Measurements from ENCODE around the gene ZNF425.
"Not testable (repeated sequence)": the region's sequence is repeated elsewhere in the genome, so short reads cannot be mapped to it uniquely, and the experiment has no call there.

Gene ZNF425, protein sequence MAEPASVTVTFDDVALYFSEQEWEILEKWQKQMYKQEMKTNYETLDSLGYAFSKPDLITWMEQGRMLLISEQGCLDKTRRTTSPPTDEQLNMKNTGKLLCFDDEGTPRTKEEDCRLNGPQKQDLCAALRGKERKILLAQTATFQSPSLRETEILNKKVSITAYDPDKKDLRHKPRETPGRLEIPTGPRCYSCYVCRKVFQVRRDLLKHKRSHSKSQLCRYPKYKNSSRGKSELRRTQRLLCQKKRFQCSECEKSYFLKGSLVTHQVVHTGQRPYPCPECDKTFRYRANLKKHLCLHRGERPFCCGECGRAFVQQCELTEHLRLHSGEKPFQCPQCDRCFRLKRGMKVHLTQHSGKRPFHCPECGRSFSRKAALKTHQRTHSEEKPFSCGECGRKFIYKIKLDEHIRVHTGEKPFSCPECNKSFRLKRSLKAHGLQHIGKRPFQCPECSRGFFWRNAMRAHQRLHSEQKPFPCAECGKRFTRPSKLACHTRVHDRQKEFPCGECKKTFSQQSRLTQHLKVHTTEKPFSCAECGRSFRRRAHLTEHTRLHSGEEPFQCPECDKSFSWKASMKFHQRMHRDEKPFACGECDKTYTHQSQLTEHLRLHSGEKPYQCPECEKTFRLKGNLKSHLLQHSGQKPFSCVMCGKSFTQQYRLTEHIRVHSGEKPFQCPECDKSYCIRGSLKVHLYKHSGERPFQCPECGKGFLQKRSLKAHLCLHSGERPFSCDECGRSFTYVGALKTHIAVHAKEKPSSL

GRCh38 chr7:149125863-149126661, at the start of gene ZNF425:
Gene ZNF425 (minus strand): TSS chr7:149126324. CDS start chr7:149126213, 111 bp downstream.
- peak; percentile 93 for DNase-seq (ENCODE audit: low spot score)

GRCh38 chr7:149175150-149175549, 49.0 kb upstream of the ZNF425 start:
- DNase-seq (ENCODE audit: low spot score): no peak

GRCh38 chr7:149172534-149172920, 46.4 kb upstream of the ZNF425 start:
- DNase-seq (ENCODE audit: low spot score): no peak

DNA sequence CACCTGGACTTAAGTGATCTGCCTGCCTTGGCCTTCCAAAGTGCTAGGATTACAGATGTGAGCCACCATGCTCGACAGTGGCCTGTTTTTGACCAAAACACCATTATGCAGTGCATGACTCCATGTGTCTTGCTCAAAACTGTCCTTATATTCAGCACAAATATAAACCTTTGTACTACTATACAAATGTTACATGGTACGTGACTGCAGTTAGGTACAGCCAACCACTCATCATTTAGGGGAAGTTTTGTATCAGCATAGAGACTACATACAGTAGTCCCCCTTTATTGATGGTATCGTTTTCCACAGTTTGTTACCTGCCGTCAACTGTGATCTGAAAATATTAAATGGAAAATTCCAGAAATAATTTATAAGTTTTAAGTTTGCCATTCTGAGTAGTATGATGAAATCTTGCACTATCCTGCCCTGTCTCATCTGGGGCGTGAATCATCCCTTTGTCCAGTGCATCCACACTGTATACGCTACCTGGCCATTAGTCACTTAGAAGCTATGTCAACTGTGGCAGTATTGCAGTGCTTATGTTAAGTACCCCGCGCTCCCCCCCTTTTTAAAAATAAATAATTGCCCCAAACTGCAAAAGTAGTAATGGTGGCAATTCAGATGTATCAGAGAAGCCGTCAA, 45.9 kb upstream of the ZNF425 start:
- DNase-seq (ENCODE audit: low spot score): no peak

GRCh38 chr7:149166630-149167352, 40.7 kb upstream of the ZNF425 start:
- DNase-seq (ENCODE audit: low spot score): no peak

DNA sequence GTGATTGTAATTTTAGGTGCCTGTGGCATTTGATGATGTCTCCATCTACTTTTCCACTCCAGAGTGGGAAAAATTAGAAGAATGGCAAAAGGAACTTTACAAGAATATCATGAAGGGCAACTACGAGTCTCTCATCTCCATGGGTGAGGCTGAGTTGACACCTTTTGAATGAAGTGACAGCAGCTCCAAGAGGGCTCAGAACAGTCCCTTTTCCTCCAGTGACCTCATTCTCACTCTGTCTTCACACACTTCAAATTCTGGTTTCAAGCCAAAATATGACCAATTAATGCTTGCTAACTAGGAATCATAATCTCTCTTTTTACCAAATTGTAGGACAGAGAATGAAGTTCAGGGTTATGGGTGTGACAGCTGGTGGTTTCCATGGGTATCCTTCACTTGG, 40.0 kb upstream of the ZNF425 start:
- DNase-seq (ENCODE audit: low spot score): no peak

DNA sequence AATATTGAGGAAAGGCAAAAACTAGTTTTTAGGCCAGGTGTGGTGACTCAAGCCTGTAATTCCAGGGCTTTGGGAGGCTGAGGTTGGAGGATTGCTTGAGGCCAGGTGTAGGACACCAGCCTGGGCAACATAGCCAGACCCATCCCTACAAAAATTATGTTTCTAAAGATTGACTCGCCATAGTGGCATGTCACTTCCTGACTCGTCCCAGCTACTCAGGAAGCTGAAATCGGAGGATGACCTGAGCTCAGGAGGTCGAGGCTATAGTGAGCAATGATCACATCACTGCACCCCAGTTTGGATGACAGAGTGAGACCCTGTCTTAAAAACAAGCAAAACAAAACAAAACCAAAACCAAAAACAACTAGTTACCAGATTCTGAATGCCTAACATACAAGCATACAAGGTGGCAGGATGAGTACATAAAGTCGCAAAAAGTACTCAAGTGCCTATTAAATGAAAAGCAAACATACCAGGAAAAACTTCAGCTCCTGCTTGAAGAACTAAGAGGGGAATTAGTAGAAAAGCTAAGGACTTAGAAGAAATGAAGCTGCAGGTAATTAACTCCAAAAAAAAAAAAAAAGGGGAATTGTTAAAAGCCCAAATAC, 35.2 kb upstream of the ZNF425 start:
- DNase-seq (ENCODE audit: low spot score): no peak

DNA sequence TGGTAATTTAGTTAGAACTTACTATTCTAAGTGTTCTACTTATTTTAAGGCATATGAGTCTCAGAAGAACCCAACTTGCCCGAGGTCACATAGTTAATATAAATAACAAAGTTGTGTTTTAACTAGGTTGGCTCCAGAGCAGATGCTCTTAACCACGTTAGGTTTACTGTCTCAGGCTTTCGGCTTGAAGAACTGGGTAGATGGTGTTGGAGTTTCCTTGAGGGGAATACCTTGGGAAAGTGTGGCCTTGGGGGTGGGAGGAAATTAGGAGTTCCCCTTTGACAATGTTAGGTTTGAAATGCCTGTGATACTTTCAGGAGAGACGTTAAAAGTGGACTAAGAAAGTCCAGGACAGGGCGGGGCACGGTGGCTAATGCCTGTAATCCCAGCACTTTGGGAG, 30.8 kb upstream of the ZNF425 start:
- no peak for DNase-seq (ENCODE audit: low spot score)

GRCh38 chr7:149154056-149154455, 27.9 kb upstream of the ZNF425 start:
- DNase-seq (ENCODE audit: low spot score): no peak

GRCh38 chr7:149153346-149153745, 27.2 kb upstream of the ZNF425 start:
- DNase-seq (ENCODE audit: low spot score): no peak

DNA sequence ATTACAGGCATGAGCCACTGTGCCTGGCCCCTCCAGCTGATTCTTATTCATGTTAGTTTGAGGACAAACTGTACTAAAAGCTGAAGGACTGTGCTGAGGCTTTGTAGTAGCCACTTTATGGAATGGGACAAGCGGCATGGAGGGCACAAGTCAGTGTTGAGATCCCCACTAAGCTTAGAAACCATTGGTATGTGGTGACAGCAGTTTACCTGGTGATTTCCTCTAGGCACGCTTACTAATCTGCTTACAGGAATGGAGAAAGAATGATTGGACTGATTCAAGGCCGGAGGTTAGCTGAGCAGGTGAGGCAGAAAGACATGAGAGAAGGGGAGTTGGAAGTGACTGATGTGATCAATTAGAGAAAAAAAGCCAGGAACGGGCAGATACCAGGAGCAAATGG, 24.9 kb upstream of the ZNF425 start:
- DNase-seq (ENCODE audit: low spot score): no peak

DNA sequence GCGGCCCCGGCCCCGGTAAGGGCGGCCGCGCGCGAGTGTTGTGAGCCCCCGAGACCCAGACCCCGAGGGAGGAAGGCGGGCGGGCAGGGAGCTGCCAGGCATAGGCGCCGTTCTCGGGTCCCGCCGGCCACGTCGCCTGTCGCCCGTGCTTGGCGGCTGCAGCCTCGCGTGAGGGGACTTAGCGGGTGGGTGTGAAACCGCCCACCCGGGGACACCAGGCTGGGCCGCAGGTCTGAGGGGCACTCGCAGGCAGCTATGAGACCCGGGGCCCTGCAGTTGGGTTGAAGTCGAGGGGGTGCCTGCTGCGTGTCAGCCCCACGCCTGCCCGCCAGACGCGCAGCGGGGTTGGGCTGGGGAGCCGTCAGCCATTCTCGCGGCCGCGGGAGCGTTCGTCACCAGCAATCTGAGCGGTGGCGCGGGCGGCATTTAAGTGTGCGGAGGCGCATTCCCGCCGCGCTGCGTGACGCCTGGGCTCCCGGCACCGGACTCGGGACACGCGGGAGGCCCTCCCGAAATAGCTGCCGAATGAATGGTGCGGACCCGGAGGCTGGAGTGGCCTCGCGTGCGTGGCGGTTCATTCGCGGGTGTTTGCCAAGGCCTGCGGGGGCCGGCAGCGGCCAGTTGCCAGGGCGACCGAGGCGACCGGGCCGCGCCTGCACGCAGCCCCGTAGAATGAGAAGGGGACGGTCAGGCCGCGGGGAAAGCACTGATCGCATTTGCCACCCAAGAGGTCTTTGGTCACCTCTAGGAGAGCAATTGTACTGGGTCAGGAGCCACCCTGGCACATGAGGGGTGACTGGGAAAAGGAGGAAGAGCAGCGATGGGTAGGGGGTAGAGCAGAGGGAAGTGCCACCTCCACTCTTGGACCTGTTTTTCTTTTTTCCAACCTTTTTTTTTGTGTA, 21.9 kb upstream of the ZNF425 start:
- DNase-seq (ENCODE audit: low spot score): peak; percentile 56

DNA sequence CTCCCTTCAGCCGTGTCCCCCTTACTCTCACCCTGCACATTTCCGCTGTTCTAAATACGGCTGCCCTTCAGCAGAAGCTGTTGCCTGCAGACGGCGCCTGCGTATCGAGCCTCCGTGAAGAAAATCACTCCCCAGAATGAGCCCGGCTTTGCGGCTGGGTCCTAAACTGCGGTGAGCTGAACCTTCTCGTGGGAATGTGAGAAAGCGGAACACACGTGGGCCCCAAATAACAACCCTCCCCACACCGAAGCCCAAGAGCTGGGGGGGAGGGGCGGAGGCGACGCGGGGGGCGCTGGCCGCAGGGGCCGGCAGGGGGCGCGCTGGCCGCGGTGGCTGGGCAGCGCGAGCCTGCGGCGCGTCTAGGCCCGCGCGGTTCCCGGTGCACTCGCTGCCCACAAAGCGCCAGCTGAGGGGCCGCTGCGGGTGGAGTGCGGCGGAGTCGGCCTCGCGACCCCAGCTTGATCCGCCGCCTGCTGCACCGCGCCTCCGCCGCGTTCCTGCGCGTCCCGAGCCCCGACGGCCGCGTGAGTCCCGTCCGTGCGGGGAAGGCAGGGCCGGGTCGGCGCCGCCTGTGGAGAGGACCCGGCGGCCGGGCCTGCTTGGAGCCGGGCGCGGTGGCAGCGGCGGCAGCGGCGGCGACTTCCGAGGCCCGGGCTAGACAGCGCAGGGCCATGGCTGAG, 21.1 kb upstream of the ZNF425 start, which contains the start of gene ZNF398:
Gene ZNF398, plus strand, starts transcription at position 382 of the 680 bp plus-strand sequence. Its CDS starts 290 bp downstream, at position 672.
- peak; percentile 84 for DNase-seq (ENCODE audit: low spot score)

DNA sequence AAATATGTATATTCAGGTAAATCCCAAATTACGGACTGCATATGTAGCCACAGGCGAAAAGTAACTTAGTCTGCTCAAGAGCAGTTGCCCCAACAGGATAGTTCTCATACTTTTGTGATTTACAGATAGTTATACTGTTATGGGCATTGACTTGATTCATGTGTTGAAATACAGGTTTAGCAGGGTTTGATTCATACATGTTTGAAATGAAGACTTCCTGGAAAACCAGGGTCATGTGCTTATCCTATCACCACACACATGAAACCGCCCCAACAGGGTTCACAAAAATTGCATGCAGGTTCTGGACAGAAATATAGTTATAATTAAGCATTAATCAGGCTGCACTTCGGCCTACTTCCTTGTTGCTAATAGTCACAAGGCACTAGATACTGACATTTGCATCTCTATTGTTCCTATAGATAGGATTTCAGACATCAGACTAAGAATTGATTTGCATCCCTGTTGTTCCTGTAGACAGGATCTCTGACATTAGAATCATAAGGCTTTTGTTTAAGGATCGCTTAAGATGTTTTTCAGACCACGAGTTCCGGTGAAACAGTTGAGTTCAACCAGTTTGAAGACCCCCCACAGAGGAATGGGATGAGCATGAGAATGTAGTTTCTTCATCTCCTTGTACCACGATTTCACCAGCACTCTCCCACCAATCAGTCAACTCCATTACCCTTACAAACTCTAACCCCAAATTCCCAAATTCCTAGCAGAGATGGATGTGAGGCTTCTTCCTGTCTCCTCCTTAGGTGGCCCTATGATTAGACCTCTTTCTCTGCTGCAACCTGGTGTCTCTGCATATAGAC, 19.1 kb upstream of the ZNF425 start:
- DNase-seq (ENCODE audit: low spot score): peak; percentile 34

DNA sequence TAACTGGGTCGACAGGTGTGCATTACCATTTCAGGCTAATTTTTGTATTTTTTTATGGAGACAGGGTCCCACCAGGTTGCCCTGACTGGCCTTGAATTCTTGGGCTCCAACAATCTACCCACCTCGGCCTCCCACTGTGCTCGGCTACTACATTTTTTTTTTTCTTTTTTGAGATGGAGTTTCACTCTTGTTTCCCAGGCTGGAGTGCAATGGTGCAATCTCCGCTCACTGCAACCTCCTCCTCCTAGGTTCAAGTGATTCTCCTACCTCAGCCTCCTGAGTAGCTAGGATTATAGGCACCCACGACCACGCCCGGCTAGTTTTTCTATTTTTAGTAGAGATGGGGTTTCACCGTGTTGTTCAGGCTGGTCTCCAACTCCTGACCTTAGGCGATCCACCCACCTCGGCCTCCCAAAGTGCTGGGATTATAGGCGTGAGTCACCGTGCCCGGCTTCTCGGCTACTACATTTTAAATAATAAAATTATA, 18.4 kb upstream of the ZNF425 start:
- not testable (repeated sequence) for DNase-seq (ENCODE audit: low spot score)

GRCh38 chr7:149141893-149142292, 15.8 kb upstream of the ZNF425 start:
- no peak for DNase-seq (ENCODE audit: low spot score)

GRCh38 chr7:149140831-149141230, 14.7 kb upstream of the ZNF425 start:
- DNase-seq (ENCODE audit: low spot score): no peak

DNA sequence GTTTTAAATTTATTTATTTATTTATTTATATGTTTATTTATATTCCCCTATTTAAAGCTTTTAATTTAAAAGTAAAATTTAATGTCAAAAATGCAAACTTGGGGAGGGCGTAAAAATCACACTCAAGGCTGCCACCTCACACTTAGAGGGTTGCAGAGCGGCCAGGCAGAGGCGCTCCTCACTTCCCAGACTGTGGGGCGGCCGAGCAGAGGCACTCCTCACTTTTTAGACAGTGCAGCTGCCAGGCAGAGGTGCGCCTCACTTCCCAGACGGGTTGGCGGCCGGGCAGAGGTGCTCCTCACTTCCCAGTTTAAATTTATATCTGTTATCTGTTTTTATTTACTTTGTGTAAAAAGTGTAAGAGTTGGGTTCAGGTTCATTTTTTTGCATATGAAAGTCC, 10.0 kb upstream of the ZNF425 start:
- DNase-seq (ENCODE audit: low spot score): no peak
